B cell (primary cell): ENCODE data around the gene RWDD4. TPM values are rescaled to one million over a fixed set of nuclear protein-coding genes. Genes with fewer than 3 reads are reported as not detected.

ENCODE experiments used
- ATAC-seq: fragments of 200-7000 bp; cut with Tn5 transposase; one replicate; pipeline ENCODE4 v1.10.0; 2021; ENCODE audit warnings: low read depth, mild to moderate bottlenecking, moderate number of reproducible peaks, moderate library complexity
- CTCF ChIA-PET: fragments of 350-600 bp; sonication (Branson Sonifier 250); formaldehyde crosslinking; loops from one replicate; lab custom pipeline; 2021; ENCODE audit warnings: antibody characterized with exemption, inconsistent platforms; lab: Charles Lee
- POLR2A ChIA-PET: fragments of 350-600 bp; sonication (Branson Sonifier 250); formaldehyde crosslinking; loops from one replicate; lab custom pipeline; 2021; ENCODE audit warnings: antibody characterized with exemption; lab: Charles Lee
- DNase-seq: peaks from one replicate; pipeline ENCODE4 v3.0.0; 2013
- H2AFZ ChIP-seq: 2 replicates; pipeline ENCODE4 v1.6.1; 2012; ENCODE audit warnings: mild to moderate bottlenecking, low read depth, low read length; ENCODE audit not compliant: insufficient read depth, poor library complexity, severe bottlenecking
- H3K27ac ChIP-seq, 2 donors: 1 replicate in 1 of 2; 2 replicates in 1 of 2; pipeline ENCODE4 v1.5.1; 2012 to 2013; ENCODE audit warnings: low read length in 2 of 2, mild to moderate bottlenecking in 2 of 2, moderate library complexity in 1 of 2
- H3K27me3 ChIP-seq, 4 experiments: fragments of 200-600 bp in 1 of 4; sonication (generic) in 1 of 4; replicated peaks in 1 of 4; 1 replicate in 2 of 4; 2 replicates in 2 of 4; pipeline versions ENCODE4 v1.6.1 to v1.7.0; 2013 to 2016; ENCODE audit warnings: low read length in 3 of 4, mild to moderate bottlenecking in 2 of 4, mixed read lengths in 1 of 4, moderate library complexity in 1 of 4; ENCODE audit not compliant: insufficient read depth in 4 of 4, control insufficient read depth in 3 of 4; ENCODE audit errors: control extremely low read depth in 1 of 4
- H3K36me3 ChIP-seq, 2 experiments: replicated peaks in 1 of 2; 1 replicate in 1 of 2; 2 replicates in 1 of 2; pipeline versions ENCODE4 v1.6.1 to v1.7.1; 2013; ENCODE audit warnings: low read length in 1 of 2; ENCODE audit not compliant: insufficient read depth in 2 of 2, control insufficient read depth in 1 of 2; ENCODE audit errors: control extremely low read depth in 1 of 2, extremely low read depth in 1 of 2
- H3K4me1 ChIP-seq, 2 donors: fragments of 200-600 bp in 1 of 2; sonication (generic) in 1 of 2; 1 replicate in 1 of 2; 2 replicates in 1 of 2; pipeline versions ENCODE4 v1.5.1 to v1.6.1; 2013 to 2017; ENCODE audit warnings: low read length in 2 of 2; ENCODE audit not compliant: control insufficient read depth in 2 of 2, insufficient read depth in 2 of 2
- H3K4me2 ChIP-seq: replicated peaks from 2 replicates; pipeline ENCODE3; 2012; ENCODE audit warnings: mild to moderate bottlenecking, low read depth, low read length; ENCODE audit not compliant: poor library complexity, severe bottlenecking
- H3K4me3 ChIP-seq, 5 experiments: fragments of 200-600 bp in 1 of 5; sonication (generic) in 1 of 5; 1 replicate in 3 of 5; 2 replicates in 2 of 5; pipeline versions ENCODE4 v1.5.1 to v1.7.0; 2011 to 2016; ENCODE audit warnings: low read length in 4 of 5, mild to moderate bottlenecking in 4 of 5, low read depth in 2 of 5, control low read depth in 1 of 5, moderate library complexity in 1 of 5; ENCODE audit not compliant: insufficient read depth in 1 of 5; ENCODE audit errors: control extremely low read depth in 1 of 5, extremely low read depth in 1 of 5
- H3K79me2 ChIP-seq: fragments of 200-600 bp; sonication (generic); one replicate; pipeline ENCODE4 v1.6.0; 2016; ENCODE audit warnings: low read length; ENCODE audit not compliant: control insufficient read depth, insufficient read depth
- H3K9ac ChIP-seq: fragments of 200-600 bp; sonication (generic); 2 replicates; pipeline ENCODE4 v1.6.1; 2017; ENCODE audit warnings: mild to moderate bottlenecking, low read length, moderate library complexity
- H3K9me3 ChIP-seq, 3 donors: one replicate each; pipeline versions ENCODE4 v1.6.1 to v1.7.1; 2013; ENCODE audit warnings: low read length in 2 of 3; ENCODE audit not compliant: control insufficient read depth in 2 of 3, insufficient read depth in 1 of 3; ENCODE audit errors: control extremely low read depth in 1 of 3
- H4K20me1 ChIP-seq: 2 replicates; pipeline ENCODE4 v1.6.0; 2012; ENCODE audit warnings: mild to moderate bottlenecking, low read length; ENCODE audit not compliant: insufficient read depth, control insufficient read depth, poor library complexity, severe bottlenecking
- H3K27ac Mint-ChIP-seq: one replicate; pipeline ENCODE4 v1.8.0; 2021; ENCODE audit warnings: mixed read lengths
- H3K27me3 Mint-ChIP-seq: one replicate; pipeline ENCODE4 v1.8.0; 2021; ENCODE audit warnings: mixed read lengths
- H3K4me1 Mint-ChIP-seq: one replicate; pipeline ENCODE4 v1.8.0; 2021; ENCODE audit warnings: mixed read lengths
- H3K4me3 Mint-ChIP-seq: one replicate; pipeline ENCODE4 v1.8.0; 2021; ENCODE audit warnings: mixed read lengths
- H3K9me3 Mint-ChIP-seq: one replicate; pipeline ENCODE4 v1.8.0; 2022; ENCODE audit warnings: mixed read lengths; ENCODE audit not compliant: insufficient read depth
- CTCF ChIP-seq: fragments of 200-600 bp; IDR thresholded peaks from one replicate; pipeline ENCODE4 v1.8.0; 2022; ENCODE audit warnings: antibody characterized with exemption, mild to moderate bottlenecking
- EZH2 ChIP-seq: IDR thresholded peaks from 2 replicates; pipeline ENCODE4 v1.6.1; 2012; ENCODE audit warnings: borderline replicate concordance, low read depth, mild to moderate bottlenecking, moderate library complexity, low read length; ENCODE audit not compliant: insufficient read depth, poor library complexity, severe bottlenecking
- WGBS: methylation state at CpG from one replicate; pipeline ENCODE4 v1.1.5; 2013; ENCODE audit warnings: missing lambda C conversion rate; ENCODE audit not compliant: insufficient coverage; 5-methylcytosine and 5-hydroxymethylcytosine counted together
- intact Hi-C: fragments of 100-400 bp; cut with micrococcal nuclease; formaldehyde crosslinking; loops from one replicate; pipeline ENCODE4 v1.10.0; 2022
- polyA plus RNA-seq: library from polyadenylated mRNA; depleted of rRNA; stranded (reverse); fragments of >200 nt; gene quantifications from 2 replicates; pipeline ENCODE4 v1.2.3, GENCODE V29; 2012
- total RNA-seq, 2 donors: library from RNA; stranded (reverse); fragments of 120-200 nt in 1 of 2; gene quantifications; 1 replicate in 1 of 2; 2 replicates in 1 of 2; pipeline versions ENCODE4 v1.2.3 to v1.2.4, GENCODE V29; 2013 to 2022

Gene RWDD4
- total and polyA plus RNA-seq, 2 donors (not counting 1 experiment from before 2014, with no cell fraction given) = 3.0 to 16.3 TPM

GRCh38 chr4:183600189-183600685 lies 58.7 kb downstream of the RWDD4 start:
- Histone ChIP-seq H3K4me2 (no peak overlapping the region), H3K4me3 (no peak overlapping the region), H3K36me3 (no peaks in the 10 kb centered on the region), H3K27ac (no peak overlapping the region), H3K4me1 (no peaks in the 10 kb centered on the region), H2AFZ (no peak overlapping the region), H3K9ac (no peak overlapping the region), H3K9me3 (no peaks in the 10 kb centered on the region), H3K79me2 (no peaks in the 10 kb centered on the region), H3K27me3 (no peaks in the 10 kb centered on the region), H4K20me1 (no peaks in the 10 kb centered on the region)
- Mint-ChIP-seq H3K9me3 (no peaks in the 10 kb centered on the region), H3K4me1 (no peaks in the 10 kb centered on the region), H3K27me3 (no peaks in the 10 kb centered on the region), H3K27ac (no peak overlapping the region), H3K4me3 (no peak overlapping the region)
- ATAC-seq = no peak
- intact Hi-C loops = no loop called here
- WGBS = 100% methylated on average over 1 of the region's 3 CpGs
- POLR2A ChIA-PET = no interaction called here
- no peak for DNase-seq
- TF ChIP-seq CTCF (no peak), EZH2 (no peak)
- CTCF ChIA-PET = interaction anchor here (0.9 to 2.8 kb wide), 4 partner anchors 13 to 131 kb away, joined by 3 to 10 read pairs (median 8); no protein-coding TSS in a partner anchor

GRCh38 chr4:183599690-183600089 lies 59.3 kb downstream of the RWDD4 start:
- Histone ChIP-seq H4K20me1 (no peaks in the 10 kb centered on the region), H3K4me2 (no peak overlapping the region), H3K79me2 (no peaks in the 10 kb centered on the region), H3K36me3 (no peaks in the 10 kb centered on the region), H3K4me1 (no peaks in the 10 kb centered on the region), H3K4me3 (no peak overlapping the region), H2AFZ (no peak overlapping the region), H3K27me3 (no peaks in the 10 kb centered on the region), H3K9ac (no peak overlapping the region), H3K27ac (no peak overlapping the region), H3K9me3 (no peaks in the 10 kb centered on the region)
- no peak overlapping the region for H3K27ac Mint-ChIP-seq
- CTCF ChIA-PET = interaction anchor here (0.9 to 2.8 kb wide), 4 partner anchors 12 to 130 kb away, joined by 3 to 10 read pairs (median 8); no protein-coding TSS in a partner anchor
- TF ChIP-seq EZH2 (no peak), CTCF (no peak)
- no peak overlapping the region for H3K4me3 Mint-ChIP-seq
- no peak for DNase-seq
- POLR2A ChIA-PET = no interaction called here
- intact Hi-C loops = no loop called here
- no peak for ATAC-seq
- no peaks in the 10 kb centered on the region for H3K9me3 Mint-ChIP-seq
- no peaks in the 10 kb centered on the region for H3K4me1 Mint-ChIP-seq
- no peaks in the 10 kb centered on the region for H3K27me3 Mint-ChIP-seq
